ENCODE data around the gene PACSIN3.
A peak's percentile ranks its signal among the peaks of the same experiment; 100 is the strongest.

DNA sequence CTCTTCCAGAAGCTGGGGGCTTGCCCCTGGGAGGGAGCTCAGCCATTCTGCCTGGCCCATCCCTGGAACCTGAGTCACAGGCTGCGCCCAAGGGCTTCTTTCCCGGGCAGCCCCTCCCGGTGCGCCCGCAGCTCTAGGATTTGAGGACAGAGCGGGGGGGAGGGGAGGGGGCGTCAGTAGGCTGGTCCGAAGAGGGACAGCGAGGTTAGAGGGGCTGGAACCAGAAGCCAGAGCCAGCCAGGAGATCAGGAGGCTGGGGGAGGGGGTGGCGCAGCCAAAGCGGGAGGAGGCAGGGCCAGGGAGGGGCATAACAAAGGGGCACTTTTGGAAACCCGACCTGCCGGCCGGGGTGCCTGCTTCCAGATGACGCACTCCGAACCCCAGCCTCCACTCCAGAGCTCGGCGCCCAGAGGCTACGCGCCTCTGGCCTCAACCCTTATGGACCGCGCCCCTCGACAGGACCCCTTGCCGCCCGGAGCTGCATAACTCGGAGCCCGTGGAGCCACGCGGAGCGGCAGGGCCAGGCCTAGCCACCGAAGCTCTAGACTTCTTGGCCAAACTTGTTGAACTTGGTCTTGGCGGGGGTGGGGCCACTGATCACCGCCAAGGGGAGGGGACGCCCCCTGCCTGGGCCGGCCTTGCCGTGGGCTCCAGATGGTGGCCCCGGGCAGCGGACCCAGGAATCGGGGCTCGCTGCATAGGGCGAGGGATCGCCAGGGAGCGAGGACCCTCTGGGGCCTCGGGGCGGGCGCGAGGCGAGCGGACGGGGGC, 744 bp downstream of the PACSIN3 start:
- TF ChIP-seq GTF2F1 (IDR thresholded peaks at IDR 0.05; ENCODE audit: borderline replicate concordance, low read depth, low read length) (no peak), TAF1 (IDR thresholded peaks at IDR 0.05; ENCODE audit: low read depth, low read length) (peak; percentile 76), POLR2A (IDR thresholded peaks at IDR 0.05; ENCODE audit: control extremely low read depth in 1 of 2, low read depth in 2 of 2, low read length in 2 of 2) (peak in 1 of 2 experiments; percentile 85; a peak in 2 of 3 replicates), EZH2 (IDR thresholded peaks at IDR 0.05; ENCODE audit: low read depth, low read length, severe bottlenecking) (no peak), POLR2AphosphoS5 (IDR thresholded peaks at IDR 0.05; ENCODE audit: low read depth, low read length) (peak; percentile 81), CTCF (IDR thresholded peaks at IDR 0.05; ENCODE audit: control extremely low read depth in 1 of 3, insufficient read depth in 1 of 3, low read depth in 1 of 3, low read length in 3 of 3) (0 out of 4 replicates have a peak, but pooled peaks of 1 of the 3 experiments have one; percentile 1), CHD2 (IDR thresholded peaks at IDR 0.05; ENCODE audit: low read length) (no peak; the same call in 1 of the 2 replicates), RBBP5 (IDR thresholded peaks at IDR 0.05; ENCODE audit: borderline replicate concordance, low read depth, low read length) (peak; percentile 28; the same call in 1 of the 2 replicates)
